ENCODE data around the gene SMYD2.

Gene SMYD2

DNA sequence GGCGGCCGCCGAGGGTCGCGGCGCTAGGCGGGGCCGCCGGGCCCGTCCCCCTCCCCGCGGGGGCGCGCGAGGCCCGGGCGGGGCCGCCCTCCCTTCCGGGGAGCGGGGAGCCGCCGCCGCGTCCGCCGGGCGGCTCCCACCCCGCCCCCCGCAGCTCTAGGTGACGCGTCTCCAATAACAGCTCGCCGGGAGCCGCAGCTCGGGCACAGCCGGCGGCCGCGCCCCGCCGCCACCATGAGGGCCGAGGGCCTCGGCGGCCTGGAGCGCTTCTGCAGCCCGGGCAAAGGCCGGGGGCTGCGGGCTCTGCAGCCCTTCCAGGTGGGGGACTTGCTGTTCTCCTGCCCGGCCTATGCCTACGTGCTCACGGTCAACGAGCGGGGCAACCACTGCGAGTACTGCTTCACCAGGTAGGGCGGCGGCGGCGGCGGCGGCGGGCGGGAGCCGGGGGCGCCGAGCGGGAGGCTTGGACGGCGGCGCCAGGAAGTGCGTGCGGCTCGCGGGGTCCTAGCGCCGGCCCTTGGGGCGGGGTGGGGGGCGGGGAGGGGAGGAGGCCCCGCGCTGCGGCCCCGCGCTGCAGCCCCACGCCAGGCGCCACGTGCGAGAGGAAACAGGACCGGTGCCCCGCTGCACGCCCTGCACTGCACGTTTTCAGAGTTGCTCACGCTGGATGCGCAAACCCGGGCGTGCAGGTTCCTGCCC lies at the start of gene SMYD2:
SMYD2 (plus strand) TSS at position 139 of the 699 bp plus-strand sequence; CDS start at position 235, 96 bp downstream.
- peak; percentile 68 to 69 for DNase-seq

DNA sequence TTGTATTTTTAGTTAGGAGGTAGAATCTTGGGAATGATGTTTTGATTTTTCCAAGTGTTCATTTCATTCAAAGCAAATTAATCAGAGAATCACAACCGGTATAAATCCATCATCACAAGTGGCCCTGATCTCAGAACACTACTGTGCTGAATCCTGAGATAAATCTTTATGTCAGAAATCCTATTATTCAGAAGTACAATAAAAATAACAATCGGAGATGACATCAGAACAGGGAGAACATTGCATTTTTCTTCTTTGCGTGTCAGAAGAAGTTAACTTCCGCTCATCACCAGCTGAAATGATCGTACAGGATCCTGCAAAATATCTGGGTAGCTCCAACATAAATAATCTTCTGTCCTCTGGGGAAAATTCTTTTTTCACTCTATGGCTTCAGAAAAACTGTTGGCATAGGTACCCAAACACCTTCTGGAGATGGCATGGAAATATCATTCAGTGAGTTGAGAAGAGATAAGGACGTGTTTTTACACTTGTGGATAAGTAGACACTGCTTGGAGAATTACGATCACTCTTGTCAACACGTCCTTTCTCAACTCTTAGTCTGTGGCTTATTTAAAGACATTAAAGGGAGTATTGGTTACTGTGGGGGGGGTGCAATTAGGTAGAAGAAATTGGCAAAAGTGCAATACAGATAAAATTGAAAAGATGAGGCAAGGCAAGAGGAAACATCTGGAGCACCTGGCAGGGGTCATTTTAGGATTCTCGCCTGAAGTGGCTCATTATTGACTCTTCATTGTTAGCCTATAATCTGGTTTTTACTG lies 46.9 kb upstream of the SMYD2 start:
- DNase-seq, result peak in 1 of 2 experiments; percentile 56

GRCh38 chr1:214234635-214235025 lies 46.3 kb upstream of the SMYD2 start:
- peak; percentile 47 to 70 for DNase-seq

DNA sequence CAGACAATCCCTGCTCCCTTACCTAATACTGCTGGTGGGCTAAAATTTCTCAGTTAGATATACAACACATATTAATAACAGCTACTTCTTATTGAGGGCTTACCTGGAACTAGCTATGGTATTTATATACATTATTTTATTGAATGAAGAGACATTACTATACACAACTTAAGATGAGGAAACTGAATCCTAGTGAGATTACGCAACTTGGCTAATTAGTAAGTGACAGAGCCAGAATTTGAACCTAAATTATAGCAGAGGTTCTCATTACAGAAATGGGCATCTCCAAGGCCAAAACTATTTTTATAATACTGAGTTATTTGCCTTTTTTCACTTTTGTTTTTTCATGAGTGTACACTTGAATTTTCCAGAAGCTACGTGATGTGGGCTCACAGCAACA lies 44.5 kb upstream of the SMYD2 start:
- no peak for DNase-seq

- DNase-seq, result no peak
These were observed 39.9 kb upstream of the SMYD2 start for GRCh38 chr1:214241060-214241459.

DNA sequence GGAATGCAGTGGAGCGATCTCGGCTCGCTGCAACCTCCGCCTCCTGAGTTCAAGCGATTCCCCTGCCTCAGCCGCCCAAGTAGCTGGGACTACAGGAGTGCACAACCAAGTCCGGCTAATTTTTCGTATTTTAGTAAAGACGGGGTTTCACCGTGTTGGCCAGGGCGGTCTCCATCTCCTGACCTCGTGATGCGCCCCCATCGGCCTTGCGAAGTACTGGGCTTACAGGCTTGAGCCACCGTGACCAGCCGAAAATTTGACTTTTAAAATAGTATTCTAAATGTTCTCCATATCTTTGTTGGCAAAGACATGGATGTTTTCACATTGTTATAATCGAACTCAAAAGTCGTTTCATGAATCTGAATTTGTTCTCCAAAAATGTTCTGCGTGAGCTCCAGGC lies 36.7 kb upstream of the SMYD2 start:
- DNase-seq, result no peak

GRCh38 chr1:214244841-214245240 lies 36.1 kb upstream of the SMYD2 start:
- DNase-seq, result no peak

DNA sequence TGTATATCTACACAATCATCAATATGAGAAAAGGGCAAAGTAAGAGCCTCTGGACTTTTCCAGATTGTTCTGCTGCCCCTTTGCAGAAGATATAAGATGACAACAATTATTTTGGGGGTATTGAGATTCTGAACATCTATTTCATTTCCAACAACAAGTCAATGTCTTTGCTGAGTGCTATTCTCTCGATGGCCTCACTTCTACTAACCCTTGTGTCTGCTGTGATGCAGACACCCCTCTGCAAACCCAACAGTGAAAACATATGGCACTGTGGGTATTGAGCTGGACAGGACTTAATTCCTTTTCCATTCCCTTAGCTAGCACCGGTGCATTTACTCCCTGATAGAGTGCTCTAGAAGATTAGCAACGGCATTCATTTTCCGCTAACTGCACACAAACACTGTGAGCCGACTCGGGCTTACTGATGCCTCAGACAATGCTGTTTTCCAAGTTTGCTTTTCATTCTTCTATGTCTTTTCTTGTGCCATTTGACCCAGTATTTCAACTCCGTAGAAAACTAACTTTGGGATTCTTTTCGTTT lies 33.4 kb upstream of the SMYD2 start:
- DNase-seq, result no peak

DNA sequence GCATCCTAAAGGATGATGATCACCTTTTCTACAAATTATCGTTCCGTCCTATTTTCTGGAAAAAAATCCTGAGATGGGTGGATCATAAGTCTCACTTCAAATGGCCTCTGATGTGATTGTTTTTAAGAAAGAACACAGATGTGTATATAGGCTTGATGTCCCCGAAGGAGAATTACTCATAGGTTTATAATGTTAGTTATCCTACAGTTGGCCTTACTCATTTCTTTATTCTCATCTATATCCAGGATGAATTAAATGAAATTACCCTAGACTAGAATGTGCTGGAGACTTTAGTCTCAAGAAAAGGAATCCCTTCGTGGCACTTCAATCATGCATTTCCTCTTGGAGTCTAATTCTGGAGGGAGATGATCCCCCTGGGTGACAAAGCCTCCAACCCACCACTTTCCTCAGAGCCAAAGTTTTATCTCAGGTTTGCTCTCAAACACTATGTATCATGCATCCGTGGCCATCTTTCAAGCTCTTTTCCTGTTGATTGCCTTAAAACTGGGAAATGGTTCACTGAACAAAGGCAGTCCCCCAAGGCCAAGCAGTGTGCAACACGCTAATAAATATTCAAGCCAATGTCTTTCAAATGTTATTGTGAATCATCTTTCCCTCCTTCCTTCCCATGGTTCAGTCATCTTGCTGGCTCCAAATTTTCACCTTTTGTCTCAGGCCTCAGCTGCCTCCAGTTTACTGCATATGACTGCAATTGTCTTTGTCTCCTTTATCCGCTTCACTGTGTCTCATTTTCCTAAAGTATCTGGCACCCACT lies 32.5 kb upstream of the SMYD2 start:
- no peak for DNase-seq

DNA sequence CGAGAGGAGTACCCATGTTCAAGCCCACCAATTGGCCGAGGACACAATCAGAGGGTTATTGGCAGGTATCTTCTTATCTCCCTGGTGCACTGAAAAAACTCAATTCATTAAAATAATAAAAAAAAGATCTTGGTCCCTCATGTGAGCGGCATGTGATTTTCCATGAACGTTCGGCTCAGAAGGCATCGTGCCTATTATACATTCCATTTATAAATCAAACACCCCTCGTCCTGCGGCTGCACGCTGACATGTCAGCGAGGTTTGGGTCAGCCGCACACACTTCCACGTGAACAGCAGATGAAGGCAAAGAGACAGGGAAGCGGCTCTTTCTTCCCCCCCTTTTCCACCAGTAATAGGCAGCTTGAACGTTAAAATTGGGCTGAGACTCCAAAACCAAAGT lies 31.3 kb upstream of the SMYD2 start:
- DNase-seq, result no peak

GRCh38 chr1:214251354-214251753 lies 29.6 kb upstream of the SMYD2 start:
- DNase-seq, result no peak

DNA sequence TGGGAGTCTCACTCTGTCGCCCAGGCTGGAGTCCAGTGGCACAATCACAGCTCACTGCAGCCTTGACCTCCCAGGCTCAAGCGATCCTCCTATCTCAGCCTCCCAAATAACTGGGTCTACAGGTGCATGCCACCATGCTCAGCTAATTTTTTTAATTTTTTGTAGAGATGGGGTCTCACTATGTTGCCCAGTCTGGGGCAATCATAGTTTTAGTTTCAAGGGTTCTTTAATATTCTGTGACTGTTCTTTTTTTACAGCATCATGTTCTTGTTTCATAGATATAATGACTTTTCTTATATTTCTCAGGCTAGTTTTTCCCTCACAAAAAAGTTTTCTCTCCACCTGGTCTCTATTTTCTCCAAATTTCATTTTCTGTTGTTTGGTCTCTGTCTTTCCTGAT lies 25.4 kb upstream of the SMYD2 start:
- no peak for DNase-seq

GRCh38 chr1:214259353-214259977 lies 21.5 kb upstream of the SMYD2 start:
- DNase-seq, result no peak

- DNase-seq, result no peak
These were observed 20.3 kb upstream of the SMYD2 start for GRCh38 chr1:214260561-214261205.

GRCh38 chr1:214261206-214262123 lies 19.5 kb upstream of the SMYD2 start:
- DNase-seq, result peak; percentile 38 to 68

GRCh38 chr1:214264196-214264595 lies 16.8 kb upstream of the SMYD2 start:
- DNase-seq, result no peak

- DNase-seq, result no peak
These were observed 16.0 kb upstream of the SMYD2 start for GRCh38 chr1:214264976-214265375.

DNA sequence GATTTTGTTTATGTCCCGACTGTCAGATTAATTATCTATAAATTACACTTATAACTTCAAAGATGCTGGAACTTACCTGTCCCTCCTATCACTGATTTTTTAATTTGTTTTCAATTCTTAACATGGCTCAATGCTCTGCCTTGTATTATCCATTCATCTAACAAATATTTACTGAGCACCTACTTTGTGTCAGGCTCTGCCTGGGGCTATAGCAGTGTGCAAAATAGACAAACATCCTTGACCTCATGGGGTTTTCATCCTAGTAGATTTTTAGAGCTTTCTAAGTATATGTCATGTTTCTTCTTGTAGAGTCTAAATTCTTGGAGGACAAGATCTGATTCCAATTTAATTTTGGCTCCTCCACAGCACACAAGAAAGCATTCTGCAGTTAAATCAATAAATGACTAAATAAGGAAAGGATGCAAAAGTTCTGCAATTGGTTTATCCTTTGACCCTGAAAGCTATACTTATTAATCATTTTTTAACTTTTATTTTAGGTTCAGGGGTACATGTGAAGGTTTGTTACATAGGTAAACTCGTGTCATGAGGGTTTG lies 10.8 kb upstream of the SMYD2 start:
- DNase-seq, result no peak

DNA sequence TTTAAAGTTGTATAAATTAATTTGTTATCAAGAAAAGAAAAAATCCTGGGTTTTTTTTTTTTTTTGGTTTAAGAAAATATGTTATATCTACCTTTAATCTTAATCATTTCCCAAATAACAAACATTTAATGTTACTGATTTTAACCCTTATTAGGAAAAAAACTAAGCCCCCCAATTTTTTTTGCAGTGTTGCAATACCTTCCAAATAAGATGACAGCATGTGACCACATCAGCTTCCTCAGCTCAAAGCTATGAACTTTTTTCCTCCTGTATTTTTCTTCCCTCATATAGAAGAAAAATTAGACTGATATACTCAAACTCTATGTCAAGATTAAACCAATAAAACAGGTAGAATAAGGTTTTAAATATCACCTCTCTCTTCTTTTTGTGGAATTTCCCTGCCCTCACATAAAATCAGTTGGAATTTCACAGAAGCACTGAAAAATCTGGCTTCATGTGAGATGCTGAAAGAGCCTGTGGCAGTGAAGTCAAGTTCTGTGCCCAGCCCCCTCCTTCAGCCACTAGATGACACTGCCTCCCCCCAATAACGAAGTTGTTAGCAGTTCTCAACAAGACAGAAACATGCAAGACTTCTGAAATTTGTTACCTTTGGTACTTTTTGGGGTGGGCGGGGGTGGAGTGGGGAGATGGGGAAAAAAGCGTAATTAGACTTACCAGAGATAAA lies 9.6 kb upstream of the SMYD2 start:
- no peak for DNase-seq

Data from NCI-H1930 (cell line).